ENCODE data around the gene STXBP3.

DNA sequence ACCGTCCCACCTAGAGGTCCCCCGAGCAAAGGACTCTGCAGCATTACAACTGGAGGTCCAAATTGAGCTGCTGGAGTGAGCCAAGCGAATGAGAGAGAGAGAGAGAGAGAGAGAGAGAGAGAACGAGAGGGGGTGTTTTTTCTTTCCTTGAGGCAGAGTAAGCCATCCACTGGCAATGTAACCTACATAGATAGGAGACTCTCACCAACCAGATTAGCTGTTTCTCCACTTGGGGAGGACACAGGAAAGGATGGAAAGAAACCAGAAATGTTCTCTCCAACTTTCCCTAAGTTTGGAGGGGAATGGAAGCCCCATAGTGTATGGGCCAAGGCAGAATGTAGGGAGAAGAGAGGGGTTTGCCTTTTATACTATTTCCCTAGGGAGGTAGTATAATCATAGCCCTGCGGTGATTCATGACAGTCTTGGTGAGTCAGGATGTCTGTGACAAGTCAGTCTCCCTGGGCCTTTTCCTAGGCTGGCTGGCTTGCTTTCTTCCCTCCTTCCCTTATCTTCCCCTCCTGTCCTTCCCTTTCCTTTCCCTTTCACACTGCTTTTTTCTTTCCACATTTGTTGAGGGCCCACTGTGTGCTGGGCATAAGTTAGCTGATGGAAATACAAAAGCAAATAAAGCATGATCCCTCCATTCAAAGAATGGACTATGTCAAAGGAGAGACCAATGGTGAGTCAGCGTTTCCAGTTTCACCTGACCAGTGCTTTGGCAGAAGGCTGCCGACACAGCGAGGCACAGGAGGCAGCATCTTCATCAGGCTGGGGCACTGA lies 26.6 kb upstream of the STXBP3 start:
- TF ChIP-seq, protein P1, sequence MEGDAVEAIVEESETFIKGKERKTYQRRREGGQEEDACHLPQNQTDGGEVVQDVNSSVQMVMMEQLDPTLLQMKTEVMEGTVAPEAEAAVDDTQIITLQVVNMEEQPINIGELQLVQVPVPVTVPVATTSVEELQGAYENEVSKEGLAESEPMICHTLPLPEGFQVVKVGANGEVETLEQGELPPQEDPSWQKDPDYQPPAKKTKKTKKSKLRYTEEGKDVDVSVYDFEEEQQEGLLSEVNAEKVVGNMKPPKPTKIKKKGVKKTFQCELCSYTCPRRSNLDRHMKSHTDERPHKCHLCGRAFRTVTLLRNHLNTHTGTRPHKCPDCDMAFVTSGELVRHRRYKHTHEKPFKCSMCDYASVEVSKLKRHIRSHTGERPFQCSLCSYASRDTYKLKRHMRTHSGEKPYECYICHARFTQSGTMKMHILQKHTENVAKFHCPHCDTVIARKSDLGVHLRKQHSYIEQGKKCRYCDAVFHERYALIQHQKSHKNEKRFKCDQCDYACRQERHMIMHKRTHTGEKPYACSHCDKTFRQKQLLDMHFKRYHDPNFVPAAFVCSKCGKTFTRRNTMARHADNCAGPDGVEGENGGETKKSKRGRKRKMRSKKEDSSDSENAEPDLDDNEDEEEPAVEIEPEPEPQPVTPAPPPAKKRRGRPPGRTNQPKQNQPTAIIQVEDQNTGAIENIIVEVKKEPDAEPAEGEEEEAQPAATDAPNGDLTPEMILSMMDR (IDR thresholded peaks at IDR 0.05; ENCODE audit: borderline replicate concordance, extremely low read depth, low read length, poor library complexity, severe bottlenecking) = no peak
- no peak for TF ChIP-seq EZH2 (IDR thresholded peaks at IDR 0.05; ENCODE audit: borderline replicate concordance, low read depth, low read length, severe bottlenecking)
